K562 (cell line): ENCODE results near the gene RAI1. TPM values are rescaled to one million over a fixed set of nuclear protein-coding genes. Genes with fewer than 3 reads are reported as not detected.

ENCODE experiments used
- CHAMP1 ChIP-seq: fragments of 450-650 bp; IDR thresholded peaks from 2 replicates; pipeline ENCODE4 v1.6.1; 2016; ENCODE audit warnings: mild to moderate bottlenecking
- CHD7 ChIP-seq: fragments of 200-600 bp; sonication (generic); IDR thresholded peaks from one replicate; pipeline ENCODE4 v1.6.1; 2012; ENCODE audit warnings: mild to moderate bottlenecking, low read depth, low read length, inconsistent platforms
- COPS2 ChIP-seq: fragments of 450-650 bp; conservative IDR thresholded peaks from 2 replicates; pipeline ENCODE4 v1.6.1; 2016; ENCODE audit warnings: mild to moderate bottlenecking, moderate library complexity
- CREB3L1 ChIP-seq: fragments of 450-650 bp; IDR thresholded peaks from 2 replicates; pipeline ENCODE4 v1.6.1; 2014; ENCODE audit warnings: low read depth, mild to moderate bottlenecking, moderate library complexity, borderline replicate concordance
- MXI1 ChIP-seq: IDR thresholded peaks from 2 replicates; pipeline ENCODE4 v1.6.1; 2011; ENCODE audit warnings: low read depth, mild to moderate bottlenecking, improper control_type of control experiment, low read length
- NUFIP1 ChIP-seq: fragments of 450-650 bp; IDR thresholded peaks from 2 replicates; pipeline ENCODE4 v1.6.1; 2018; ENCODE audit not compliant: partially characterized antibody
- RNF2 ChIP-seq: sonication (generic); IDR thresholded peaks from 2 replicates; pipeline ENCODE4 v1.6.1; 2016
- SETDB1 ChIP-seq: IDR thresholded peaks from one replicate; pipeline ENCODE4 v1.6.1; 2012; ENCODE audit warnings: low read length, control low read depth, inconsistent platforms
- SMAD3 ChIP-seq: fragments of 450-650 bp; formaldehyde crosslinking; conservative IDR thresholded peaks from 2 replicates; pipeline ENCODE4 v1.4.0; 2020; ENCODE audit warnings: mild to moderate bottlenecking
- TARDBP ChIP-seq: fragments of 450-650 bp; IDR thresholded peaks from 2 replicates; pipeline ENCODE4 v1.6.1; 2016
- ZNF431 ChIP-seq: sonication (generic); formaldehyde crosslinking; IDR thresholded peaks from 2 replicates; pipeline ENCODE4 v1.8.0; 2022; ENCODE audit warnings: mild to moderate bottlenecking, missing genetic modification reagents
- polyA plus RNA-seq, 8 experiments: library from polyadenylated mRNA; depleted of rRNA in 4 of 8; stranded (reverse) in 5 of 8; unstranded in 3 of 8; fragments of >200 nt; fragmentation: Nextera tagmentation in 2 of 8; fragmentation: Illumina TruSeq in 1 of 8; extraction: Ambion mirVana in 2 of 8; extraction: Trizol in 1 of 8; gene quantifications; 2 replicates each; pipeline versions ENCODE4 v1.2.1 to v1.2.3, GENCODE V29; 2011 to 2014; ENCODE audit warnings: inconsistent platforms in 1 of 8, missing spikeins in 1 of 8
- total RNA-seq, 7 experiments: library from RNA; depleted of rRNA in 6 of 7; stranded (reverse); fragments of >200 nt in 6 of 7; fragmentation: Illumina TruSeq in 2 of 7; extraction: Trizol in 2 of 7; gene quantifications; 2 replicates each; pipeline versions ENCODE4 v1.2.1 to v1.2.3, GENCODE V29; 2011 to 2021; ENCODE audit warnings: low replicate concordance in 1 of 7

Gene RAI1
- total and polyA plus RNA-seq, 9 of the 15 experiments (the other 6 are each of a cell fraction or from before 2014, with no cell fraction given), result 0.68 to 19.9 (median 5.5) TPM

GRCh38 chr17:17812211-17813054 is 131.2 kb downstream of the RAI1 start (continued):
- TF ChIP-seq CHD7 (no peak), COPS2 (no peak), RNF2 (no peak), CREB3L1 (no peak), SETDB1 (no peak), ZNF431 (CRISPR knock-in tag) (no peak), MXI1 (no peak), SMAD3 (CRISPR knock-in tag) (no peak), NUFIP1 (no peak), CHAMP1 (no peak), TARDBP (no peak)
